Hepatocyte (in vitro differentiated cells): ENCODE measurements around the gene CDK6.

ENCODE experiments used
- CTCF ChIP-seq: fragments of 200-600 bp; sonication (generic); IDR thresholded peaks from 2 replicates; pipeline ENCODE4 v1.5.1; 2016; ENCODE audit warnings: antibody characterized with exemption, mild to moderate bottlenecking; ENCODE audit not compliant: poor library complexity
- EZH2 ChIP-seq: fragments of 200-600 bp; sonication (generic); IDR thresholded peaks from 2 replicates; pipeline ENCODE4 v1.6.1; 2016; ENCODE audit warnings: antibody characterized with exemption, mild to moderate bottlenecking, borderline replicate concordance
- EZH2phosphoT487 ChIP-seq: fragments of 200-600 bp; sonication (generic); IDR thresholded peaks from one replicate; pipeline ENCODE4 v1.6.1; 2018; ENCODE audit warnings: antibody characterized with exemption, mild to moderate bottlenecking, low read depth, moderate library complexity; ENCODE audit not compliant: unreplicated experiment, severe bottlenecking

- TF ChIP-seq CTCF (peak; percentile 46), EZH2phosphoT487 (no peak), EZH2 (no peak)
Measured at GRCh38 chr7:92609921-92610518, 226.4 kb downstream of the CDK6 start.
